SK-N-SH treated with all-trans-retinoic acid at 6 μM for 48 hours (cell line): ENCODE measurements around the gene XYLB.

ENCODE experiments used
- ATAC-seq: fragments of 200-7000 bp; cut with Tn5 transposase; 3 replicates; pipeline ENCODE4 v1.9.1; 2020; ENCODE audit warnings: mild to moderate bottlenecking, moderate library complexity
- ARNTL ChIP-seq: fragments of 450-650 bp; formaldehyde crosslinking; IDR thresholded peaks from 2 replicates; pipeline ENCODE4 v1.5.0; 2020; ENCODE audit warnings: low read depth, mild to moderate bottlenecking, moderate library complexity, borderline replicate concordance
- BACH2 ChIP-seq: fragments of 250-450 bp; sonication (Bioruptor Pico); IDR thresholded peaks from 2 replicates; pipeline ENCODE4 v1.9.0; 2021; ENCODE audit warnings: mild to moderate bottlenecking, borderline replicate concordance
- CSDC2 ChIP-seq: fragments of 250-450 bp; sonication (Bioruptor Pico); IDR thresholded peaks from 2 replicates; pipeline ENCODE4 v1.5.0; 2020; ENCODE audit warnings: mild to moderate bottlenecking, moderate library complexity
- ESRRG ChIP-seq: fragments of 250-450 bp; sonication (Bioruptor Pico); IDR thresholded peaks from 2 replicates; pipeline ENCODE4 v1.6.1; 2021; ENCODE audit warnings: mild to moderate bottlenecking
- GLIS3 ChIP-seq: fragments of 250-450 bp; sonication (Bioruptor Pico); IDR thresholded peaks from 2 replicates; pipeline ENCODE4 v1.5.0; 2020; ENCODE audit warnings: mild to moderate bottlenecking, moderate library complexity
- ISL1 ChIP-seq: fragments of 250-450 bp; sonication (Bioruptor Pico); IDR thresholded peaks from 2 replicates; pipeline ENCODE4 v2.1.2; 2022; ENCODE audit warnings: mild to moderate bottlenecking, moderate library complexity
- OSR1 ChIP-seq: fragments of 250-450 bp; sonication (Bioruptor Pico); IDR thresholded peaks from 2 replicates; pipeline ENCODE4 v1.8.0; 2022; ENCODE audit warnings: moderate library complexity, mild to moderate bottlenecking, inconsistent platforms
- PPARA ChIP-seq: fragments of 250-450 bp; sonication (Bioruptor Pico); IDR thresholded peaks from 2 replicates; pipeline ENCODE4 v1.5.0; 2020; ENCODE audit warnings: mild to moderate bottlenecking, borderline replicate concordance
- RARB ChIP-seq: fragments of 250-450 bp; sonication (Bioruptor Pico); IDR thresholded peaks from 2 replicates; pipeline ENCODE4 v1.8.0; 2021; ENCODE audit warnings: mild to moderate bottlenecking, moderate library complexity
- SNAI2 ChIP-seq: fragments of 250-450 bp; sonication (Bioruptor Pico); IDR thresholded peaks from 2 replicates; pipeline ENCODE4 v1.5.0; 2020; ENCODE audit warnings: mild to moderate bottlenecking, moderate library complexity
- TCF4 ChIP-seq: fragments of 250-450 bp; sonication (Bioruptor Pico); IDR thresholded peaks from 2 replicates; pipeline ENCODE4 v1.8.0; 2021; ENCODE audit warnings: mild to moderate bottlenecking, moderate library complexity, borderline replicate concordance
- TOX ChIP-seq: fragments of 250-450 bp; sonication (Bioruptor Pico); IDR thresholded peaks from 2 replicates; pipeline ENCODE4 v1.8.0; 2021; ENCODE audit warnings: mild to moderate bottlenecking, moderate library complexity, borderline replicate concordance
- ZC3H10 ChIP-seq: fragments of 250-450 bp; sonication (Bioruptor Pico); IDR thresholded peaks from 2 replicates; pipeline ENCODE4 v1.5.1; 2021; ENCODE audit warnings: mild to moderate bottlenecking, moderate library complexity
- ZFP3 ChIP-seq: fragments of 250-450 bp; sonication (Bioruptor Pico); IDR thresholded peaks from 2 replicates; pipeline ENCODE4 v1.5.0; 2020; ENCODE audit warnings: mild to moderate bottlenecking, moderate library complexity
- ZFP30 ChIP-seq: fragments of 450-650 bp; formaldehyde crosslinking; IDR thresholded peaks from 2 replicates; pipeline ENCODE4 v1.5.0; 2022; ENCODE audit warnings: mild to moderate bottlenecking, moderate library complexity
- ZNF565 ChIP-seq: fragments of 450-650 bp; formaldehyde crosslinking; conservative IDR thresholded peaks from 2 replicates; pipeline ENCODE4 v1.5.0; 2020; ENCODE audit warnings: low read depth, mild to moderate bottlenecking, moderate library complexity
- ZNF70 ChIP-seq: fragments of 450-650 bp; formaldehyde crosslinking; IDR thresholded peaks from 2 replicates; pipeline ENCODE4 v1.5.0; 2020; ENCODE audit warnings: mild to moderate bottlenecking, moderate library complexity
- ZNF8 ChIP-seq: fragments of 450-650 bp; formaldehyde crosslinking; IDR thresholded peaks from 2 replicates; pipeline ENCODE4 v1.5.0; 2020; ENCODE audit warnings: mild to moderate bottlenecking, moderate library complexity
- TF ChIP-seq, protein P1 (sequence below): fragments of 250-450 bp; sonication (Bioruptor Pico); IDR thresholded peaks from 2 replicates; pipeline ENCODE4 v1.5.0; 2020; ENCODE audit warnings: mild to moderate bottlenecking, moderate library complexity
- TF ChIP-seq, protein P2 (sequence below): fragments of 250-450 bp; sonication (Bioruptor Pico); IDR thresholded peaks from 2 replicates; pipeline ENCODE4 v1.8.0; 2021; ENCODE audit warnings: low read depth, mild to moderate bottlenecking, moderate library complexity, borderline replicate concordance
- TF ChIP-seq, protein P3 (sequence below): fragments of 250-450 bp; sonication (Bioruptor Pico); IDR thresholded peaks from 2 replicates; pipeline ENCODE4 v1.5.1; 2021; ENCODE audit warnings: mild to moderate bottlenecking, moderate library complexity
- TF ChIP-seq, protein P4 (sequence below): fragments of 250-450 bp; sonication (Bioruptor Pico); IDR thresholded peaks from 2 replicates; pipeline ENCODE4 v1.8.0; 2020; ENCODE audit warnings: mild to moderate bottlenecking, moderate library complexity, borderline replicate concordance
- TF ChIP-seq, protein P5 (sequence below): fragments of 250-450 bp; sonication (Bioruptor Pico); IDR thresholded peaks from 2 replicates; pipeline ENCODE4 v1.5.1; 2020; ENCODE audit warnings: low read depth, mild to moderate bottlenecking, moderate library complexity

The XYLB gene

DNA sequence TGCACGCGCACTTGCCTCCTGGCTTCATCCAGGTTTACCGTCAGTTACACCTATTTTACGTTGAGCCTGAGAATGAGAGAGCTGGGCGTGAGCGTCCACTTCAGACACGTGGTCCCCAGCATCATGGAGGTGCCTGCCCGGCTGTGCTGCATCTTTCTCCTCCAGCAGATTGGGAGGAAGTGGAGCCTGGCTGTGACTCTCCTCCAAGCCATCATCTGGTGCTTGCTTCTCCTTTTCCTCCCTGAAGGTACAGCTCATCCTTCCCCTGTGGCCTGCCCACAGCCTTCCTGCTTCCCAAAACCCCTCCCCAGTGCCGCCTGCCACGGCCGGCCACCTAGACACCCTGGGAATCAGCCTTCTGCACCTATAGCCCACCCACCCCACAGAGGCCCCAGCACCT is 32.9 kb upstream of the XYLB start:
- TF ChIP-seq ZFP30 (no peak), BACH2 (CRISPR knock-in tag) (no peak), ESRRG (CRISPR knock-in tag) (no peak), ZFP3 (CRISPR knock-in tag) (no peak), RARB (no peak), GLIS3 (CRISPR knock-in tag) (no peak), SNAI2 (no peak), CSDC2 (CRISPR knock-in tag) (no peak), OSR1 (CRISPR knock-in tag) (no peak), ISL1 (no peak), ARNTL (CRISPR knock-in tag) (no peak), PPARA (CRISPR knock-in tag) (no peak), ZC3H10 (CRISPR knock-in tag) (no peak), ZNF70 (CRISPR knock-in tag) (no peak), ZNF8 (no peak)
- TF ChIP-seq, protein P1, sequence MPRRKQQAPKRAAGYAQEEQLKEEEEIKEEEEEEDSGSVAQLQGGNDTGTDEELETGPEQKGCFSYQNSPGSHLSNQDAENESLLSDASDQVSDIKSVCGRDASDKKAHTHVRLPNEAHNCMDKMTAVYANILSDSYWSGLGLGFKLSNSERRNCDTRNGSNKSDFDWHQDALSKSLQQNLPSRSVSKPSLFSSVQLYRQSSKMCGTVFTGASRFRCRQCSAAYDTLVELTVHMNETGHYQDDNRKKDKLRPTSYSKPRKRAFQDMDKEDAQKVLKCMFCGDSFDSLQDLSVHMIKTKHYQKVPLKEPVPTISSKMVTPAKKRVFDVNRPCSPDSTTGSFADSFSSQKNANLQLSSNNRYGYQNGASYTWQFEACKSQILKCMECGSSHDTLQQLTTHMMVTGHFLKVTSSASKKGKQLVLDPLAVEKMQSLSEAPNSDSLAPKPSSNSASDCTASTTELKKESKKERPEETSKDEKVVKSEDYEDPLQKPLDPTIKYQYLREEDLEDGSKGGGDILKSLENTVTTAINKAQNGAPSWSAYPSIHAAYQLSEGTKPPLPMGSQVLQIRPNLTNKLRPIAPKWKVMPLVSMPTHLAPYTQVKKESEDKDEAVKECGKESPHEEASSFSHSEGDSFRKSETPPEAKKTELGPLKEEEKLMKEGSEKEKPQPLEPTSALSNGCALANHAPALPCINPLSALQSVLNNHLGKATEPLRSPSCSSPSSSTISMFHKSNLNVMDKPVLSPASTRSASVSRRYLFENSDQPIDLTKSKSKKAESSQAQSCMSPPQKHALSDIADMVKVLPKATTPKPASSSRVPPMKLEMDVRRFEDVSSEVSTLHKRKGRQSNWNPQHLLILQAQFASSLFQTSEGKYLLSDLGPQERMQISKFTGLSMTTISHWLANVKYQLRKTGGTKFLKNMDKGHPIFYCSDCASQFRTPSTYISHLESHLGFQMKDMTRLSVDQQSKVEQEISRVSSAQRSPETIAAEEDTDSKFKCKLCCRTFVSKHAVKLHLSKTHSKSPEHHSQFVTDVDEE (CRISPR knock-in tag): no peak
- TF ChIP-seq, protein P2, sequence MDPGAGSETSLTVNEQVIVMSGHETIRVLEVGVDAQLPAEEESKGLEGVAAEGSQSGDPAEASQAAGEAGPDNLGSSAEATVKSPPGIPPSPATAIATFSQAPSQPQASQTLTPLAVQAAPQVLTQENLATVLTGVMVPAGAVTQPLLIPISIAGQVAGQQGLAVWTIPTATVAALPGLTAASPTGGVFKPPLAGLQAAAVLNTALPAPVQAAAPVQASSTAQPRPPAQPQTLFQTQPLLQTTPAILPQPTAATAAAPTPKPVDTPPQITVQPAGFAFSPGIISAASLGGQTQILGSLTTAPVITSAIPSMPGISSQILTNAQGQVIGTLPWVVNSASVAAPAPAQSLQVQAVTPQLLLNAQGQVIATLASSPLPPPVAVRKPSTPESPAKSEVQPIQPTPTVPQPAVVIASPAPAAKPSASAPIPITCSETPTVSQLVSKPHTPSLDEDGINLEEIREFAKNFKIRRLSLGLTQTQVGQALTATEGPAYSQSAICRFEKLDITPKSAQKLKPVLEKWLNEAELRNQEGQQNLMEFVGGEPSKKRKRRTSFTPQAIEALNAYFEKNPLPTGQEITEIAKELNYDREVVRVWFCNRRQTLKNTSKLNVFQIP (CRISPR knock-in tag): no peak
- TF ChIP-seq, protein P3, sequence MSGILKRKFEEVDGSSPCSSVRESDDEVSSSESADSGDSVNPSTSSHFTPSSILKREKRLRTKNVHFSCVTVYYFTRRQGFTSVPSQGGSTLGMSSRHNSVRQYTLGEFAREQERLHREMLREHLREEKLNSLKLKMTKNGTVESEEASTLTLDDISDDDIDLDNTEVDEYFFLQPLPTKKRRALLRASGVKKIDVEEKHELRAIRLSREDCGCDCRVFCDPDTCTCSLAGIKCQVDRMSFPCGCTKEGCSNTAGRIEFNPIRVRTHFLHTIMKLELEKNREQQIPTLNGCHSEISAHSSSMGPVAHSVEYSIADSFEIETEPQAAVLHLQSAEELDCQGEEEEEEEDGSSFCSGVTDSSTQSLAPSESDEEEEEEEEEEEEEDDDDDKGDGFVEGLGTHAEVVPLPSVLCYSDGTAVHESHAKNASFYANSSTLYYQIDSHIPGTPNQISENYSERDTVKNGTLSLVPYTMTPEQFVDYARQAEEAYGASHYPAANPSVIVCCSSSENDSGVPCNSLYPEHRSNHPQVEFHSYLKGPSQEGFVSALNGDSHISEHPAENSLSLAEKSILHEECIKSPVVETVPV: no peak
- TF ChIP-seq, protein P4, sequence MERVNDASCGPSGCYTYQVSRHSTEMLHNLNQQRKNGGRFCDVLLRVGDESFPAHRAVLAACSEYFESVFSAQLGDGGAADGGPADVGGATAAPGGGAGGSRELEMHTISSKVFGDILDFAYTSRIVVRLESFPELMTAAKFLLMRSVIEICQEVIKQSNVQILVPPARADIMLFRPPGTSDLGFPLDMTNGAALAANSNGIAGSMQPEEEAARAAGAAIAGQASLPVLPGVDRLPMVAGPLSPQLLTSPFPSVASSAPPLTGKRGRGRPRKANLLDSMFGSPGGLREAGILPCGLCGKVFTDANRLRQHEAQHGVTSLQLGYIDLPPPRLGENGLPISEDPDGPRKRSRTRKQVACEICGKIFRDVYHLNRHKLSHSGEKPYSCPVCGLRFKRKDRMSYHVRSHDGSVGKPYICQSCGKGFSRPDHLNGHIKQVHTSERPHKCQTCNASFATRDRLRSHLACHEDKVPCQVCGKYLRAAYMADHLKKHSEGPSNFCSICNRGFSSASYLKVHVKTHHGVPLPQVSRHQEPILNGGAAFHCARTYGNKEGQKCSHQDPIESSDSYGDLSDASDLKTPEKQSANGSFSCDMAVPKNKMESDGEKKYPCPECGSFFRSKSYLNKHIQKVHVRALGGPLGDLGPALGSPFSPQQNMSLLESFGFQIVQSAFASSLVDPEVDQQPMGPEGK (CRISPR knock-in tag): no peak
- TF ChIP-seq, protein P5, sequence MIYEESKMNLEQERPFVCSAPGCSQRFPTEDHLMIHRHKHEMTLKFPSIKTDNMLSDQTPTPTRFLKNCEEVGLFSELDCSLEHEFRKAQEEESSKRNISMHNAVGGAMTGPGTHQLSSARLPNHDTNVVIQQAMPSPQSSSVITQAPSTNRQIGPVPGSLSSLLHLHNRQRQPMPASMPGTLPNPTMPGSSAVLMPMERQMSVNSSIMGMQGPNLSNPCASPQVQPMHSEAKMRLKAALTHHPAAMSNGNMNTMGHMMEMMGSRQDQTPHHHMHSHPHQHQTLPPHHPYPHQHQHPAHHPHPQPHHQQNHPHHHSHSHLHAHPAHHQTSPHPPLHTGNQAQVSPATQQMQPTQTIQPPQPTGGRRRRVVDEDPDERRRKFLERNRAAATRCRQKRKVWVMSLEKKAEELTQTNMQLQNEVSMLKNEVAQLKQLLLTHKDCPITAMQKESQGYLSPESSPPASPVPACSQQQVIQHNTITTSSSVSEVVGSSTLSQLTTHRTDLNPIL (CRISPR knock-in tag): no peak
- TF ChIP-seq, all 23 proteins: peak for 0
- no peak for ATAC-seq

DNA sequence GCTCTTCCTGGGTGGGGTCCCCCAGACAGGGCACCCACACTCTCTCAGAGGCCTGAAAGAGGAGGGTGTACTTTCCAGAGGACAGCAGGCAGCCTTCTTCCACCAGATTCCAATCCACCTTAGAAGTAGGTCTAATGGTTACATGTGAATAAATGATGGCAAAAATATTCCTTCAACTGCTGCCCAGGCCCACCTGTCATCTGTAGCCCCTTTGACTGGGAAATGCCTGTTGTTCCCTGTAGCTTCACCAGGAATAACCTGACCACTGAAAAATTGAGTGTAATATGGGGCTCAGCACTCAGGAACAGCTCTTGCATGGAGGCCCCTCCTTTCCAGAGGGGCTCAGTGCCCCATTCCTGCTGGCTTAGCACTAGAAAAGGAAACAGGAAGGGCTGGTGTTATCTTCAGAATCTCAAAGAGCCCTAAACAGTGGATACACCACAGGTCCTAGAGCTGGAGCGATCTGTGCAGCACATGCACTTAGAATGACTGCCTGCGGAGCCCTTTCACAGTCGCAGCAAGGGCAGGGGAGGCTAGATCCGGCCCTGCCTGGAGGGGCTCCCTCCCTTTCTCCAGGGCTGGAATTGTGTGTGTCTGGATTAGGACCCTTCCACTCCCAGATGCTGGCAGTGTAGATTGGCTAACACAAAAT is 32.3 kb upstream of the XYLB start:
- TF ChIP-seq CSDC2 (CRISPR knock-in tag) (no peak), PPARA (CRISPR knock-in tag) (no peak), TCF4 (CRISPR knock-in tag) (0 out of 2 replicates have a peak, but pooled peaks have one; percentile 16)
- peak; percentile 49; the same call in 1 of the 3 replicates for ATAC-seq

DNA sequence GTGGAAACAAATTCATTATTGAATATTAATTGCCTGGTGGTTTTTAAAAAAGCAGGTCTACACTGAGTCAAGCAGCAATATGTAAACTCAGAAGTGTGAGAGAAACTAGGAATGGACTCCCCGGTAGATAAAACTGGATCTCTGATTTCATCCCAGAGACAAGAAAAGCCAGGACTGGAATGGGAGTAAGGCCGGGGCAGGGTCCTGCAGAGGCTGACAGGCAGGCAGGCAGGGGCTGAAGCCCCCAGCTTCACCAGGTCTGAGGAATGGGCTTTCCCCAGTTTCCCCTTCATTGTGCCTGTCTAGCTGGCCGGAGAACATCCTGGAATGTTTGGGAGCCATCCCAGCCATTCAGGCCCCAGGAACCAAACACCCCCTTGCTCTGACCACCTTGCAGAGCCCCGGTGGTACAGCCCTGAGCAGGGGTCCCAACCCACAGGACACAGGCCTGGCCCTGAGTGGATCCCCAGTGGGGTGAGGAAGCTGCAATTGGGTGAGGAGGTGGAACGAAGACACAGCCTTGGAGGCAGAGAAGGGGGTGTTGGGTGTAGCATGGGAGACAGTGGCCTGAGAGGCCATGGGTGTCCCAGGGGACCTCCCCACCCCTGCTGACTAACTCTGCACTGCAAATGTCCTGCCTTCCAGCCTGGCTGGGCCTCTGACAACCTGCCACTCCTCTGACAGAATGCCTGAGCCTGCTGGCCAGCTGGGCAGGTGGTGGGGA is 31.7 kb upstream of the XYLB start:
- peak; percentile 22; the same call in 1 of the 3 replicates for ATAC-seq
- TF ChIP-seq SNAI2: no peak
- TF ChIP-seq, protein P3: no peak
- TF ChIP-seq TCF4 (CRISPR knock-in tag): no peak
- no peak for TF ChIP-seq PPARA (CRISPR knock-in tag)
- no peak for TF ChIP-seq TOX (CRISPR knock-in tag)
- TF ChIP-seq, protein P1 (CRISPR knock-in tag): no peak
- TF ChIP-seq ZNF565 (CRISPR knock-in tag): no peak
- no peak for TF ChIP-seq ARNTL (CRISPR knock-in tag)
- TF ChIP-seq OSR1 (CRISPR knock-in tag): no peak
- TF ChIP-seq ZFP3 (CRISPR knock-in tag): no peak
- no peak for TF ChIP-seq CSDC2 (CRISPR knock-in tag)
- TF ChIP-seq ZNF70 (CRISPR knock-in tag): no peak
